NB4 (cell line): Measurements from ENCODE around the gene GRIK2.

Experiments used
- CTCF ChIP-seq: IDR thresholded peaks from one replicate; pipeline ENCODE4 v1.5.1; 2012; ENCODE audit warnings: low read depth, low read length
- POLR2A ChIP-seq: IDR thresholded peaks from 2 replicates; pipeline ENCODE4 v1.6.1; 2011; ENCODE audit warnings: mild to moderate bottlenecking; ENCODE audit not compliant: insufficient read length; ENCODE audit errors: extremely low read depth

GRCh38 chr6:102118034-102118433, 724.5 kb downstream of the GRIK2 start:
- TF ChIP-seq CTCF (no peak), POLR2A (no peak)
